Measurements from ENCODE around the gene CXCL17. TPM values are rescaled to one million over a fixed set of nuclear protein-coding genes. Genes with fewer than 3 reads are reported as not detected.
"Not testable (repeated sequence)": the region's sequence is repeated elsewhere in the genome, so short reads cannot be mapped to it uniquely, and the experiment has no call there.

CXCL17 gene, protein sequence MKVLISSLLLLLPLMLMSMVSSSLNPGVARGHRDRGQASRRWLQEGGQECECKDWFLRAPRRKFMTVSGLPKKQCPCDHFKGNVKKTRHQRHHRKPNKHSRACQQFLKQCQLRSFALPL
- total RNA-seq, result not detected

DNA sequence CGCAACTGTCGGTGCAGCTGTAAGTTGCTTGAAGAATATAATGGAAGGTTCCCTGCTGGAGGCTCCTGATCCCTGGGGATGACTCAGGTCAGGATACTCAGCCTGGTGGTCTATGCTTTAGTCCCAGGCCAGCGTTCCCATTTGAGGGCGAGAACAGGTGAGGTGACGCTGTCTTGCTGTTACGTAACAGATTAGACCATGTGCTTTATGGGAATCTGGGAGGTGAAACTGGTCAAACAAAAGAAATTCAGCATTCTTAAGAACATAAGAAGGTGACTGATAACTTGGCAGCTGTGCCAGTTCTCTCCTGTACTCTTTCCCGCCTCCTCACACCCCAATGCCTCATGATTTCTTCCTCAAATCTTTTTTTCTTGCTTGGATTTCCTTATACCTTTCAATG, at the start of gene CXCL17:
Gene CXCL17 (minus strand): TSS at position 114 of the 400 bp plus-strand sequence. CDS start 114 bp downstream, outside the sequence.
- Mint-ChIP-seq H3K4me3 (no peak within 1 kb of the TSS), H3K27me3 (ENCODE audit: low read depth) (no peaks in the 10 kb centered on the region), H3K36me3 (ENCODE audit: insufficient read depth) (no peaks in the 10 kb centered on the region), H3K9me3 (no peaks in the 10 kb centered on the region), H3K4me1 (ENCODE audit: low read depth) (peaks cover 27% of the 10 kb centered on the region)
- DNase-seq, result no peak
- ATAC-seq, result no peak

DNA sequence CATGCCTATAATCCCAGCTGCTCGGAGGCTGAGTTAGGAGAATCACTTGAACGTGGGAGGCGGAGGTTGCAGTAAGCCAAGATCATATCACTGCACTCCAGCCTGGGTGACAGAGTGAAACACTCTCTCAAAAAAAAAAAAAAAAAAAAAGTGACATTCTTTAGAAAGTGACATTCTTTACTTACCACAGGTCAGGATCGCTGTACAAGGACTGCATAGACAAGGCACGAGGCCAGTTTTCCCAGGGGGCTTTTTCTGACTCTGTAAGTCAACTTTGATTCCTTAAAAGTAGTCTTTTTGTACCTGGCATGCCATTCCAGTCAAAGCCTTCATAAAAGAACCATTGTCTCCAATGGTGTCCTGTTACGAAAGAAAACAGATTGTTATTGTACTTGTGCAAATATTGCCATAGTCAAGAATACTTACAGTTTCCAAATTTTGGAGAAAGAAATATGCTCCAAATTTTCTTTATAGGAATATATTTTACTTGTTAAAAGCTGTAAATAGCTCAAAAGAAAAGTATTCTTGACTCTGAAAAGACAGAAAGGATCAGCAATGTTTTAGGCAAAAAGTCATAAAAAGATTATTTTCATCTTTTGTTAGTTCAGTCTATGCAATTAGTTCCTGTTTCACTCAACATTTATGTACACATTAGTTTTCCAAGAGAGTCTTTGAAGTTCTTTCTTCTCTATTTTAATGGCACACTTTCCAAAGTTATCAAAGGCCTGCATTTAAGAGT, 46.2 kb upstream of the CXCL17 start:
- no peak overlapping the region for H3K4me3 Mint-ChIP-seq
- DNase-seq (no peak), ATAC-seq (no peak)
- H3K4me1 Mint-ChIP-seq (ENCODE audit: low read depth), result peaks cover 5% of the 10 kb centered on the region
- H3K9me3 Mint-ChIP-seq, result no peaks in the 10 kb centered on the region
- H3K27me3 Mint-ChIP-seq (ENCODE audit: low read depth), result no peaks in the 10 kb centered on the region
- H3K36me3 Mint-ChIP-seq (ENCODE audit: insufficient read depth), result no peaks in the 10 kb centered on the region

DNA sequence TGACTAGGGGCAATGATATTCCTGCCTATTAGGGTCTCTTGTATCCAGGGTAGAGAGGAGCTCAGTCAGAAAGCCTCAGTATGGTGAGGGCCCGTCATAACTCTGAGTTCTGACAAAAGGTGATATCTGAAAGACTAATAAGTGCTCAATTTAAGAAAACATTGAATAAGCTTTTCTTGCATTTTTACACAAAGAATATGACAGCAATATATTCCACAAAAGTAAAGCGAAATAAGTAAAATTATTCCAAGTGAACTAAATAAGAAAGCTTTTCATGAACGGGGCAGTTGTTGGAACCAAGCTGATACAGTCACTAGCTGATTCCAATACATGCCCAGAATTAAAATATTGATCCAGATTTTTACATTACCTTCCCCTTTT, 45.0 kb upstream of the CXCL17 start:
- no peak for ATAC-seq
- peaks cover 5% of the 10 kb centered on the region for H3K4me1 Mint-ChIP-seq (ENCODE audit: low read depth)

DNA sequence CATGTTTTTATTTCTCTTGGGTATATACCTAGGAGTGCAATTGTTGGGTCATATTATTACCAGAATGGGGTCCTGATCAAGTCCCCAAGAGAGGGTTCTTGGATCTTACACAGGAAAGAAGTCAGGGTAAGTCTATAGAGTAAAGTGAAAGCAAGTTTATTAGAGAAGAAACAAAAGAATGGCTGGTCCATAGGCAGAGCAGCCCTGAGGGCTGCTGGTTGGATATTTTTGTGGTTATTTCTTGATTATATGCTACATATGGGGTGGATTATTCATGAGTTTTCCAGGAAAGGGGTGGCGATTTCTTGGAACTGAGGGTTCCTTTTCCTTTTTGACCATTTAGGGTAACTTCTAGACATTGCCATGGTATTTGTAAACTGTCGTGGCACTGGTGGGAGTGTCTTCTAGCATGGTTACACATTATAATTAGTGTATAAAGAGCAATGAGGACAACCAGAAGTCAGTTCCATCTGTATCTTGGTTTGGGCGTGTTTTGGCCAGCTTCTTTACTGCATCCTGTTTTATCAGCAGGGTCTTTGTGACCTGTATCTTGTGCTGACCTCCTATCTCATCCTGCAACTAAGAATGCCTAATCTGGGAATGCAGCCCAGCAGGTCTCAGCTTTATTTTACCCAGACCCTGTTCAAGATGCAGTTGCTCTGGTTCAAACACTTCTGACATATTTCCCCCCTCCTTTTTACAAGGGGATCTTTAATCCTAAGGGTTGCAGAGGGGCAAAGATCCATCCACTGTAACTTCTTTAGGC, 44.5 kb upstream of the CXCL17 start:
- H3K9me3 Mint-ChIP-seq, result no peaks in the 10 kb centered on the region
- no peaks in the 10 kb centered on the region for H3K36me3 Mint-ChIP-seq (ENCODE audit: insufficient read depth)
- ATAC-seq (no peak), DNase-seq (no peak)
- H3K4me1 Mint-ChIP-seq (ENCODE audit: low read depth), result peaks cover 5% of the 10 kb centered on the region
- no peaks in the 10 kb centered on the region for H3K27me3 Mint-ChIP-seq (ENCODE audit: low read depth)
- H3K4me3 Mint-ChIP-seq, result no peak overlapping the region

More for the DNA sequence above, 45.0 kb upstream of the CXCL17 start:
- no peaks in the 10 kb centered on the region for H3K9me3 Mint-ChIP-seq
- DNase-seq, result no peak
- no peak overlapping the region for H3K4me3 Mint-ChIP-seq
- no peaks in the 10 kb centered on the region for H3K36me3 Mint-ChIP-seq (ENCODE audit: insufficient read depth)
- no peaks in the 10 kb centered on the region for H3K27me3 Mint-ChIP-seq (ENCODE audit: low read depth)

DNA sequence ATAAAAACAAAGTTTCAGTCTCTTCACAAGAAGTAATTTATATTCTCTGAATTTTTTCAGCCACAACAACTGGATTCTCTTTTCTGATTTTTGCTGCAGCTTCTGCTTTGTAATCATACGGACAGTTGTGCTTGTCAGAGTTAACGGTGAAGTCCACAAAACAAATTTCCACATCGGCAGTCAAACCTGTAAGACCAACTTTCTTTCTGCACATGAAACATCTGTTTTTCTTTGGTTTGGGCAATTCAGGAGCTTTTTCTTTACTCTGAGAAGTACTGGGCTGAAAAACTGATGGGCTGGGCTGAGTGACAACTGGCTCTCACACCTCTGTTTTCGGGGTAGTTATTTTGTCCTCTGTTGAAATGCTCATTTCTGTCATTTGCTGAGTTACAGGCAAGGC, 42.3 kb upstream of the CXCL17 start:
- not testable (repeated sequence) for H3K4me3 Mint-ChIP-seq; H3K36me3 Mint-ChIP-seq (ENCODE audit: insufficient read depth); H3K9me3 Mint-ChIP-seq; ATAC-seq; H3K27me3 Mint-ChIP-seq (ENCODE audit: low read depth); DNase-seq
- peaks cover 19% of the 10 kb centered on the region for H3K4me1 Mint-ChIP-seq (ENCODE audit: low read depth)

DNA sequence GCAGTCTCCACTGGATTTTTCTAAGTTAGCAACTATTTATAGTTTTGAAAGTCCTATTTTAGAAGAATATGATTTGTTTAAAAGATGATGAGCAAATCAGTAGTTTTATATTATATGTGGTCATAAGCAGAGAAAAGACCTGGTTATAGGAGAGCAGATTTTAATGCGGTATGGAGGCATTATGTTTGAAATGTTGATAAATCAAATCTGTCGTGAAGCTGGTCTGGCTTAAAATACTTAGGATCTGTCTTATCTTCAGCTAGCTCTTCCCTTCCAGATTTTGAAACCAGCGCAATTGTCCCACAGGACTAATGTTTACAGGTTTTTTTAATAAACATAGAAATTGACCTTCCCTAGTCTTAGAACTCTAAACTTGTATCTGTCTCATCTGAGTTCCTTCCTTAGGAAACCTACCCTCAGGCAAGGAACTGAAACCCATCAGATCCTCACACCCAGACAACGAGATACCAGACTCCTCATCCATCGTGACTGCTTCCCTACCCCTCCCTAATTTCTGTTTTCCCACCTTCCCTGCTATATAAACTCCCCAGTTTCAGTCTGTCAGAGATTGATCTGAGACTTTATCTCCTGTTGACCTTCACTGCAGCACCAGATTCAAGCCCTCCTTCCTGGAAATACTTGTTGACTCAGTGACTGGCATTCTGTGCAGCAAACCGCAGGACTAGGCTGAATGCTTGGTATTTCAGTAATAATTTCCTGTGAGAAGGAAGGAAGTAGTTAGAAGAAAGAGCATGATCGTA, 37.8 kb upstream of the CXCL17 start:
- peaks cover 17% of the 10 kb centered on the region for H3K4me1 Mint-ChIP-seq (ENCODE audit: low read depth)

DNA sequence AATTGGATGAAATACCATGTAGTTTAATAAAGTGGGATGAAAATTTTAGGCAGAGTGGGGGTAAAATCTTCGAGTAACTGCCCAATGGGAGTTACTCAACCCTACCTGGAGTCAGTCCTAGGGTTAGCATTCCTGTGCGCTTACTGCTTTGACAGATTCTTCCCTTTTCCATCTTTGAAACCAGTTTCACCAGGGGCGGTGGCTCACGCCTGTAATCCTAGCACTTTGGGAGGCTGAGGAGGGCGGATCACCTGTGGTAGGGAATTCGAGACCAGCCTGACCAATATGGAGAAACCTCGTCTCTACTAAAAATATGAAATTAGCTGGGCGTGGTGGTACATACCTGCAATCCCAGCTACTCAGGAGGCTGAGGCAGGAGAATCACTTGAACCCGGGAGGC, 37.0 kb upstream of the CXCL17 start:
- DNase-seq (no peak), ATAC-seq (no peak)
- Mint-ChIP-seq H3K9me3 (no peaks in the 10 kb centered on the region), H3K36me3 (ENCODE audit: insufficient read depth) (no peaks in the 10 kb centered on the region), H3K27me3 (ENCODE audit: low read depth) (no peaks in the 10 kb centered on the region), H3K4me1 (ENCODE audit: low read depth) (peaks cover 17% of the 10 kb centered on the region), H3K4me3 (no peak overlapping the region)

More for the DNA sequence above, 37.8 kb upstream of the CXCL17 start:
- ATAC-seq, result peak in 1 of 2 donors; percentile 48
- Mint-ChIP-seq H3K36me3 (ENCODE audit: insufficient read depth) (no peaks in the 10 kb centered on the region), H3K4me3 (no peak overlapping the region), H3K27me3 (ENCODE audit: low read depth) (no peaks in the 10 kb centered on the region), H3K9me3 (no peaks in the 10 kb centered on the region)
- DNase-seq, result peak; percentile 31

DNA sequence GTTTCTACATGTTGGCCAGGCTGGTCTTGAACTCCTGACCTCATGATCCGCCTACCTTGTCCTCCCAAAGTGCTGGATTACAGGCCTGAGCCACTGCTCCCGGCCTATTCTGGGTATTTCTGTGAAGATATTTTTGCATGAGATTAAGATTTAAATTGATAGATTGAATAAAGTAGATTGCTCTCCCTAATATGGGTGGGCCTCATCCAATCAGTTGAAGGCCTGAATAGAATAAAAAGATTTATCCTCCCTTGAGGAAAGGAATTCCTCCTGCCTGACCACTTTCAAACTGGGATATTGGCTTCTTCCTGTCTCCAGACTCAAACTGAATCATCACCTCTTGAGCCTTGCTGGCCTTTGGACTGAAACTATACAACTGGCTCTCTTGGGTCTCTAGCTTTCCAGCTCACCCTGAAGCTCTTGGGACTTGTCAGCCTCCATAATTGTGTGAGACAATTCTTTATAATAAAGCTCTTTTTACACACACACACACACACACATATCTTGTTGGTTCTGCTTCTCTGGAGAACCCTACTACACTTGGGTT, 36.1 kb upstream of the CXCL17 start:
- Mint-ChIP-seq H3K9me3 (no peaks in the 10 kb centered on the region), H3K27me3 (ENCODE audit: low read depth) (no peaks in the 10 kb centered on the region), H3K4me1 (ENCODE audit: low read depth) (peaks cover 14% of the 10 kb centered on the region), H3K36me3 (ENCODE audit: insufficient read depth) (no peaks in the 10 kb centered on the region), H3K4me3 (no peak overlapping the region)
- DNase-seq, result no peak
- ATAC-seq, result no peak

DNA sequence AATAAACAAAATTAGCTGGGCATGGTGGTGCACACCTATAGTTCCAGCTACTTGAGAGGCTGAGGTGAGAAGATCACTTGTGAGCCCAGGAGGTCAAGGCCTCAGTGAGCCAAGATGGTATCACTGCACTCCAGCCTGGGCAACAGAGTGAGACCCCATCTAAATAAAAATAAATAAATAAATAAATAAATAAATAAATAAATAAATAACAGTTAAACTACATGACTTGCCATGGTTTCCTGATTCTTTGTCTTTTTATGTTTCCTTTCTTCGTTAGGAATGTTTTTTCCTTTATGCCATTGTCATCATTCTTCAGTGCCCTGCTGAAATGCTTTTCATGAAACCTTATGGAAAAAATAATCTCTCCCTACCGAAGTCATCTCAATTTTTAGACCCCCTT, 35.2 kb upstream of the CXCL17 start:
- no peaks in the 10 kb centered on the region for H3K27me3 Mint-ChIP-seq (ENCODE audit: low read depth)
- H3K4me3 Mint-ChIP-seq, result no peak overlapping the region
- ATAC-seq, result no peak
- H3K36me3 Mint-ChIP-seq (ENCODE audit: insufficient read depth), result no peaks in the 10 kb centered on the region
- H3K9me3 Mint-ChIP-seq, result no peaks in the 10 kb centered on the region
- peaks cover 14% of the 10 kb centered on the region for H3K4me1 Mint-ChIP-seq (ENCODE audit: low read depth)
- DNase-seq, result no peak

DNA sequence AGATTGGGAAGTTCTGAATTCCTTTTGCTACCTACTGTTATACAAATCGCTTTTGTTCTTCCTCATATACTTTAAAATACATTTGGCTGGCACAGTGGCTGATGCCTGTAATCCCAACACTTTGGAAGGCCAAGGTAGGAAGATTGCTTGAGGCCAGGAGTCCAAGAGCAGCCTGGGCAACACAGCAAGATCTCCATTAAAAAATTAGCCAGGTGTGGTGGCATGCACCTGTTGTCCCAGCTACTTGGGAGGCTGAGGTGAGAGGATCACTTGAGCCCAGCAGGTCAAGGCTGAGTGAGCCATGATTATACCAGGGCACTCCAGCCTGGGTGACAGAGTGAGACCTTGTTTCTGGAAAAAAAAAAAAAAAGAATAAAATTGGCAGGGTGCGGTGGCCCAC, 34.4 kb upstream of the CXCL17 start:
- peaks cover 14% of the 10 kb centered on the region for H3K4me1 Mint-ChIP-seq (ENCODE audit: low read depth)
- no peak for ATAC-seq
- no peaks in the 10 kb centered on the region for H3K9me3 Mint-ChIP-seq
- no peaks in the 10 kb centered on the region for H3K36me3 Mint-ChIP-seq (ENCODE audit: insufficient read depth)
- H3K27me3 Mint-ChIP-seq (ENCODE audit: low read depth), result no peaks in the 10 kb centered on the region
- DNase-seq, result no peak
- H3K4me3 Mint-ChIP-seq, result no peak overlapping the region

DNA sequence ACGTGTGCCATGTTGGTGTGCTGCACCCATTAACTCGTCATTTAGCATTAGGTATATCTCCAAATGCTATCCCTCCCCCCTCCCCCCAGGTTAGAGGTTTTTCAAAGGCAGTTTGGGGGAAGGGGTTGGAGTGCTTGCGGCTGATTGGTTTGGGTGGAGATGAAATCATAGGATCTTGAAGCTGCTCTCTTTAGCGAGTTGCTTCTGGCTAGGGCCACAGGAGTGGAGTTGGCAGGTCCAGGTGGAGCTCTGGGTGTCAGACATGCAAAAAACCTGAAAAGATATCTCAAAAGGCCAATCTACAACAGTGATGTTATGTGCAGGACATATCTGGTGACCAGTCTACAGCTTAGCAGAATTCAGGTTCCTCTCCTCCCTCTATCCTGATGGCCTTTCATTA, 32.6 kb upstream of the CXCL17 start:
- no peak for DNase-seq
- Mint-ChIP-seq H3K4me3 (no peak overlapping the region), H3K27me3 (ENCODE audit: low read depth) (no peaks in the 10 kb centered on the region), H3K4me1 (ENCODE audit: low read depth) (peaks cover 3% of the 10 kb centered on the region), H3K9me3 (no peaks in the 10 kb centered on the region), H3K36me3 (ENCODE audit: insufficient read depth) (no peaks in the 10 kb centered on the region)
- ATAC-seq, result no peak

DNA sequence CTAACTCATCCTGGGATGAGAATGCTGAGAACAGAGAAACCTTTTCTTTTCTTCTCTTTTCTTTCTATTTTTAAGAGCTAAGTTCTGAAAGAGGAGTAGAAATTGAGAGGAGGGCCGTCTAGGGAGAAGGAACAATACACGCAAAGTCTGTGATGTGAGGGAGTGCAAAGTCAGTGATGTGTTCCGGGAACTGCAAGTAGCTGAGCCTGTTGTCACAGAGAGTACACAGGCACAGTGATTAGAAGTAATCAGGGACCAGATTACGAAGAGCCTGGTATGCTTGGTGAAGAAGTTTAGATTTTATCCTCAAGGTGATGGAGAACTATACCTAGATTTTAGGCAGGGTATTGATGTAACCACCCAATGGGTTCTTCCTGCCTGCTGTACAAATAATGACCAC, 32.0 kb upstream of the CXCL17 start:
- no peaks in the 10 kb centered on the region for H3K36me3 Mint-ChIP-seq (ENCODE audit: insufficient read depth)

DNA sequence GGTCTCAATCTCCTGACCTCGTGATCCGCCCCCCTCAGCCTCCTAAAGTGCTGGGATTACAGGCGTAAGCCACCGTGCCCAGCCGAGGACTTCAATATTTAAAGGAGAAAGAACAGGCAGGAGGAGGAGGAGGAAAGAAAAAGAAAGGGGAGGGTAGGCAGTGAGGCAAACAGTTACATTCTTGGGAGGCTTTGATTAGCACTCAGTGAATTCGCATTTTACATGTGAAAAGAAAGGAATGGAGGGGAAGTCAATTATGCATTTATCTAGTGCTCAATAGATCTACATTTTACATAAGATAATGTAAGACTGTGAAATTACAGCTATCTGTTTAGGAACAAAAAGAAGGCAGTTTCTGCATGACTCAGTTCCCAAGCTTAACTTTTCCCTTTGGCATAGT, 30.9 kb upstream of the CXCL17 start:
- no peak for DNase-seq
- Mint-ChIP-seq H3K36me3 (ENCODE audit: insufficient read depth) (no peaks in the 10 kb centered on the region), H3K27me3 (ENCODE audit: low read depth) (no peaks in the 10 kb centered on the region), H3K9me3 (no peaks in the 10 kb centered on the region), H3K4me3 (no peak overlapping the region), H3K4me1 (ENCODE audit: low read depth) (peaks cover 2% of the 10 kb centered on the region)
- ATAC-seq, result no peak

More for the DNA sequence above, 32.0 kb upstream of the CXCL17 start:
- no peak for DNase-seq
- Mint-ChIP-seq H3K4me3 (no peak overlapping the region), H3K4me1 (ENCODE audit: low read depth) (peaks cover 1% of the 10 kb centered on the region), H3K27me3 (ENCODE audit: low read depth) (no peaks in the 10 kb centered on the region), H3K9me3 (no peaks in the 10 kb centered on the region)
- no peak for ATAC-seq

Data from activated T-cell treated with anti-CD3 and anti-CD28 coated beads, Interleukin-2, amount 50 U/mL, for 4 hours (primary cell).